Caco-2 (cell line): Measurements from ENCODE around the gene SHOC2. TPM values are rescaled to one million over a fixed set of nuclear protein-coding genes. Genes with fewer than 3 reads are reported as not detected.

ENCODE experiments used
- BruUV-seq: library from RNA; stranded (reverse); fragments of 400-500 nt; replicated peaks from 2 replicates; lab custom pipeline; 2021; lab: Mats Ljungman, UMichigan
- CTCF ChIA-PET: fragments of 300-600 bp; sonication (Branson Sonifier 250); formaldehyde crosslinking; loops from one replicate; lab custom pipeline; 2022; ENCODE audit warnings: antibody characterized with exemption; lab: Charles Lee
- POLR2A ChIA-PET: fragments of 300-600 bp; sonication (Branson Sonifier 250); formaldehyde crosslinking; loops from one replicate; lab custom pipeline; 2022; ENCODE audit warnings: antibody characterized with exemption; lab: Charles Lee
- DNase-seq, 2 experiments: peaks; one replicate each; pipeline versions ENCODE4 v3.0.0 to v3.0.0-alpha.2; 2020 to 2022
- H3K27me3 ChIP-seq: replicated peaks from 2 replicates; pipeline ENCODE4 v1.6.0; 2011; ENCODE audit warnings: low read length; ENCODE audit not compliant: control insufficient read depth, insufficient read depth
- H3K36me3 ChIP-seq: 2 replicates; pipeline ENCODE4 v1.5.1; 2011; ENCODE audit warnings: low read length; ENCODE audit not compliant: control insufficient read depth, insufficient read depth
- H3K4me1 ChIP-seq: fragments of 250-450 bp; sonication (Bioruptor Pico); 2 replicates; pipeline ENCODE4 v1.5.1; 2020; ENCODE audit warnings: mild to moderate bottlenecking
- H3K4me3 ChIP-seq: 2 replicates; pipeline ENCODE4 v1.5.1; 2011; ENCODE audit warnings: low read depth, mild to moderate bottlenecking, control low read depth, low read length
- H3K9me3 ChIP-seq: fragments of 250-450 bp; sonication (Bioruptor Pico); 2 replicates; pipeline ENCODE4 v1.5.1; 2020; ENCODE audit warnings: mild to moderate bottlenecking, moderate library complexity
- H3K27ac Mint-ChIP-seq: one replicate; pipeline ENCODE4 v1.8.0; 2022; ENCODE audit warnings: mixed read lengths; ENCODE audit not compliant: unreplicated experiment
- H3K27me3 Mint-ChIP-seq: one replicate; pipeline ENCODE4 v1.8.0; 2022; ENCODE audit warnings: mixed read lengths; ENCODE audit not compliant: insufficient read depth, unreplicated experiment
- H3K36me3 Mint-ChIP-seq: one replicate; pipeline ENCODE4 v1.8.0; 2022; ENCODE audit warnings: mild to moderate bottlenecking, mixed read lengths; ENCODE audit not compliant: insufficient read depth, unreplicated experiment
- H3K4me1 Mint-ChIP-seq: one replicate; pipeline ENCODE4 v1.8.0; 2022; ENCODE audit warnings: low read depth, mixed read lengths; ENCODE audit not compliant: unreplicated experiment
- H3K4me3 Mint-ChIP-seq: one replicate; pipeline ENCODE4 v1.8.0; 2022; ENCODE audit warnings: mild to moderate bottlenecking, moderate library complexity, mixed read lengths; ENCODE audit not compliant: unreplicated experiment
- H3K9me3 Mint-ChIP-seq: one replicate; pipeline ENCODE4 v1.8.0; 2022; ENCODE audit warnings: mixed read lengths; ENCODE audit not compliant: unreplicated experiment
- CTCF ChIP-seq, 2 experiments: fragments of 200-600 bp in 1 of 2; IDR thresholded peaks; 1 replicate in 1 of 2; 2 replicates in 1 of 2; pipeline versions ENCODE4 v1.5.1 to v1.8.0; 2011 to 2022; ENCODE audit warnings: antibody characterized with exemption in 1 of 2, control low read depth in 1 of 2, inconsistent platforms in 1 of 2, low read depth in 1 of 2, low read length in 1 of 2, mild to moderate bottlenecking in 1 of 2, moderate library complexity in 1 of 2; ENCODE audit not compliant: insufficient read depth in 1 of 2, severe bottlenecking in 1 of 2, unreplicated experiment in 1 of 2
- intact Hi-C: fragments of 100-400 bp; cut with micrococcal nuclease; formaldehyde crosslinking; loops from one replicate; pipeline ENCODE4 v1.10.0; 2022; ENCODE audit not compliant: unreplicated experiment
- total RNA-seq: library from RNA; stranded (reverse); gene quantifications from 2 replicates; pipeline ENCODE4 v1.2.3, GENCODE V29; 2022

SHOC2 gene
- total RNA-seq, 1 experiment from 2014 or later: 38.5 TPM

- Histone ChIP-seq H3K9me3 (no peaks in the 10 kb centered on the region; the same call in 1 of the 2 replicates), H3K27me3 (no peaks in the 10 kb centered on the region), H3K4me3 (no peak overlapping the region), H3K36me3 (no peaks in the 10 kb centered on the region), H3K4me1 (no peaks in the 10 kb centered on the region; the same call in 1 of the 2 replicates)
- no peak for DNase-seq
- Mint-ChIP-seq H3K27ac (no peak overlapping the region), H3K4me1 (peaks cover 8% of the 10 kb centered on the region), H3K27me3 (no peaks in the 10 kb centered on the region), H3K36me3 (peaks cover 14% of the 10 kb centered on the region), H3K4me3 (no peak overlapping the region), H3K9me3 (no peaks in the 10 kb centered on the region)
- POLR2A ChIA-PET: no interaction called here
- no peak for TF ChIP-seq CTCF (IDR thresholded peaks at IDR 0.05; ENCODE audit: insufficient read depth in 1 of 2, low read depth in 1 of 2, low read length in 1 of 2, severe bottlenecking in 1 of 2, unreplicated experiment in 1 of 2)
- no TSS peak for BruUV-seq
- CTCF ChIA-PET: no interaction called here
- intact Hi-C loops: no loop called here
Observed at GRCh38 chr10:110978204-110978603, 58.8 kb downstream of the SHOC2 start.

DNA sequence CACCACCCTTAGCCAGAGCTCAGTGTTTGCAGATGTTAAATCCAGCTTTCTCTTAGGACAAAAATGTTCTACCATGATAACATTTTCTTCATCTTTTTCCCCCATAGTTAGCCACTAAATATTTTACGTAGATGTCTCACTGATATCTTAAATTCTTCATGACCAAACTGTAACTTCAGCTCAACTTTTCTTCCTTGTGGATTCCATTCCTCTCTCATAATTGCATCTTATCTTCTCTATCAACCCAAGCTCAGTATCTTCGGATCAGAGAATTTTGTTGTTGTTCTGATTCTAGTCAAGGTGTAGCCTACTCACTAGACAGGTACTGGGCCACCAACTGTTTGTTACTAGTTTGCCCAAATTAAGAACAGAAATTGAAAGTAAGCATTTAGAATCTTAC, 60.2 kb downstream of the SHOC2 start:
- Histone ChIP-seq H3K36me3 (no peaks in the 10 kb centered on the region), H3K4me3 (no peak overlapping the region), H3K9me3 (no peaks in the 10 kb centered on the region), H3K27me3 (no peaks in the 10 kb centered on the region), H3K4me1 (no peaks in the 10 kb centered on the region; the same call in 1 of the 2 replicates)
- no peak for DNase-seq
- no peak overlapping the region for H3K4me3 Mint-ChIP-seq
- H3K27me3 Mint-ChIP-seq: no peaks in the 10 kb centered on the region
- CTCF ChIA-PET: no interaction called here
- no TSS peak for BruUV-seq
- peaks cover 14% of the 10 kb centered on the region for H3K36me3 Mint-ChIP-seq
- POLR2A ChIA-PET: no interaction called here
- intact Hi-C loops: no loop called here
- H3K4me1 Mint-ChIP-seq: peaks cover 8% of the 10 kb centered on the region
- H3K27ac Mint-ChIP-seq: no peak overlapping the region
- no peak for TF ChIP-seq CTCF (IDR thresholded peaks at IDR 0.05; ENCODE audit: insufficient read depth in 1 of 2, low read depth in 1 of 2, low read length in 1 of 2, severe bottlenecking in 1 of 2, unreplicated experiment in 1 of 2)
- no peaks in the 10 kb centered on the region for H3K9me3 Mint-ChIP-seq

- Mint-ChIP-seq H3K27me3 (no peaks in the 10 kb centered on the region), H3K9me3 (no peaks in the 10 kb centered on the region), H3K4me1 (peaks cover 8% of the 10 kb centered on the region), H3K27ac (no peak overlapping the region), H3K36me3 (peaks cover 14% of the 10 kb centered on the region), H3K4me3 (no peak overlapping the region)
- ChIA-PET POLR2A (no interaction called here), CTCF (no interaction called here)
- DNase-seq: no peak
- H3K27me3 ChIP-seq: no peaks in the 10 kb centered on the region
- no peaks in the 10 kb centered on the region for H3K36me3 ChIP-seq
- intact Hi-C loops: no loop called here
- BruUV-seq: no TSS peak
- no peaks in the 10 kb centered on the region for H3K9me3 ChIP-seq
- no peaks in the 10 kb centered on the region; the same call in 1 of the 2 replicates for H3K4me1 ChIP-seq
- TF ChIP-seq CTCF (IDR thresholded peaks at IDR 0.05; ENCODE audit: insufficient read depth in 1 of 2, low read depth in 1 of 2, low read length in 1 of 2, severe bottlenecking in 1 of 2, unreplicated experiment in 1 of 2): no peak
- H3K4me3 ChIP-seq: no peak overlapping the region
Observed at GRCh38 chr10:110980807-110981206, 61.4 kb downstream of the SHOC2 start.
